Peyer's patch (tissue), 4 donors: ENCODE measurements around the gene TRIM75. TPM values are rescaled to one million over a fixed set of nuclear protein-coding genes. Genes with fewer than 3 reads are reported as not detected.

Experiments used
- DNase-seq, 3 donors: peaks; one replicate each; pipeline ENCODE4 v3.0.0-alpha.2; 2017 to 2019
- H3K27ac ChIP-seq, 4 donors: fragments of 200-600 bp; sonication (generic); one replicate each; pipeline ENCODE4 v1.5.1; 2016 to 2019
- H3K27me3 ChIP-seq, 2 donors: fragments of 200-600 bp; sonication (generic); one replicate each; pipeline ENCODE4 v1.5.1; 2019
- H3K36me3 ChIP-seq, 3 donors: fragments of 200-600 bp; sonication (generic); one replicate each; pipeline ENCODE4 v1.5.1; 2016 to 2019
- H3K4me1 ChIP-seq, 4 donors: fragments of 200-600 bp; sonication (generic); one replicate each; pipeline ENCODE4 v1.5.1; 2016 to 2019
- H3K4me3 ChIP-seq, 4 donors: fragments of 200-600 bp; sonication (generic); 1 replicate in 3 of 4; 2 replicates in 1 of 4; pipeline ENCODE4 v1.5.1; 2016 to 2019; ENCODE audit warnings: mild to moderate bottlenecking in 1 of 4
- H3K9me3 ChIP-seq, 4 donors: fragments of 200-600 bp; sonication (generic); one replicate each; pipeline ENCODE4 v1.5.1; 2016 to 2019; ENCODE audit warnings: mild to moderate bottlenecking in 1 of 4
- CTCF ChIP-seq, 6 experiments: fragments of 450-650 bp in 4 of 6; fragments of 200-600 bp in 2 of 6; sonication (generic) in 1 of 6; IDR thresholded peaks; one replicate each; pipeline ENCODE4 v1.5.1; 2017 to 2019; ENCODE audit warnings: antibody characterized with exemption in 6 of 6, mild to moderate bottlenecking in 3 of 6, moderate library complexity in 1 of 6
- POLR2A ChIP-seq, 2 donors: fragments of 450-650 bp; IDR thresholded peaks; one replicate each; pipeline ENCODE4 v1.5.1; 2017; ENCODE audit warnings: antibody characterized with exemption in 2 of 2, mild to moderate bottlenecking in 2 of 2, moderate library complexity in 2 of 2
- small RNA-seq, 2 donors: library from RNA; depleted of rRNA; stranded (forward); fragments of <200 nt; gene quantifications; one replicate each; pipeline ENCODE3, GENCODE V24; 2016
- total RNA-seq, 4 donors: library from RNA; depleted of rRNA; stranded (reverse); fragments of >200 nt; gene quantifications; one replicate each; pipeline ENCODE4 v1.1.0, GENCODE V29; 2016

TRIM75 gene
- total RNA-seq, 4 donors from 2014 or later = not detected

DNA sequence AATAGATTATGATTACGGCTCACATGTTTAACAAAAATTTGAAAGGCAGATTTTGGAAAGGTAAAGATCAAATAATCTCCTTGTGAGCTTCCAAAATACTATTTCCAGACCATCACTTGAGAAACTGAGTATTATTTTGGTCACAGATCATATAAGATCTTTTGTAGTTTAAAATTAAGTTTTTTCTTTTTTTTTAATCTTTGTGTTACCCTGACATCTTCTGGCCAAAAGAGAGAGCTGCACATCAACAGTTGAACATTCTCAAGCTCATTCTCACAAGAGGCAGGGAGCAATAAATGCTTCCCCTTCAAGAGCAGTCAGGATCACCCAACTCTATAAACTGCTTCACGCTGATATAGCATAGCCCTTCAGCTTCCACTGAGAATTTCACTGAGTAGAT, 43.1 kb downstream of the TRIM75 start:
- H3K4me1 ChIP-seq = no peaks in the 10 kb centered on the region
- no peak overlapping the region for H3K27ac ChIP-seq
- H3K4me3 ChIP-seq = no peak overlapping the region
- TF ChIP-seq POLR2A (IDR thresholded peaks at IDR 0.05) = no peak
- peak in 4 of 6 experiments; percentile 16 to 50 (median 34) for TF ChIP-seq CTCF (IDR thresholded peaks at IDR 0.05)
- H3K9me3 ChIP-seq = no peaks in the 10 kb centered on the region
- DNase-seq = no peak
- no peaks in the 10 kb centered on the region for H3K27me3 ChIP-seq
- peaks cover 0 to 50% (median 0%) of the 10 kb centered on the region in 3 donors for H3K36me3 ChIP-seq

GRCh38 chr4:165101641-165102040, 48.0 kb downstream of the TRIM75 start:
- H3K27ac ChIP-seq = no peak overlapping the region
- H3K36me3 ChIP-seq = peaks cover 0 to 51% (median 0%) of the 10 kb centered on the region in 3 donors
- H3K4me1 ChIP-seq = no peaks in the 10 kb centered on the region
- no peak for DNase-seq
- H3K27me3 ChIP-seq = no peaks in the 10 kb centered on the region
- no peak overlapping the region for H3K4me3 ChIP-seq
- TF ChIP-seq CTCF (IDR thresholded peaks at IDR 0.05) (no peak), POLR2A (IDR thresholded peaks at IDR 0.05) (no peak)
- no peaks in the 10 kb centered on the region for H3K9me3 ChIP-seq

DNA sequence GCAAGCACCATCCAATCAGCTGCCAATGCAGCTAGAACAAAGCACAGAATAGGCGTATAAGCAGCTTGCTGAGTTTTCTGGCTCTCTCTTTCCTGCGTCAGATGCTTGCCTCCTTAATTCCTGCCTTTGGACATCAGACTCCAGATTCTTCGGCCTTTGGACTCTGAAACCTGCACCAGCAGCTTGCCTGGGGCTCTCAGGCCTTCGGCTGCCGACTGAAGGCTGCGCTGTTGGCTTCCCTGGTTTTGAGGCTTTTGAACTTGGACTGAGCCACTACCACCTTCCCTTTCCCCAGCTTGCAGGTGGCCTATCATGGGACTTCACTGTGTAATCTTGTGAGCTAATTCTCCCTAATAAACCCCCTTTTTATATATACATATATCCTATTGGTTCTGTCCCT, 52.9 kb downstream of the TRIM75 start:
- Histone ChIP-seq H3K9me3 (no peaks in the 10 kb centered on the region), H3K4me1 (no peaks in the 10 kb centered on the region), H3K27ac (no peak overlapping the region), H3K4me3 (no peak overlapping the region), H3K27me3 (no peaks in the 10 kb centered on the region), H3K36me3 (peaks cover 0 to 16% (median 0%) of the 10 kb centered on the region in 3 donors)
- TF ChIP-seq CTCF (IDR thresholded peaks at IDR 0.05) (no peak), POLR2A (IDR thresholded peaks at IDR 0.05) (no peak)
- DNase-seq = no peak

Small RNA genes within 50 kb of the gene (small RNA-seq; reads per million reads assigned to genes)
- gene AC106872.12 = 0 reads per million in 2 donors

Other genes with a start within 250 kb of the TRIM75 start
- gene APELA, start 176.7 kb upstream of the TRIM75 start, total RNA-seq = not detected
- 1 to 10 TPM in 1 of 4 donors, under 1 TPM in 1, not detected in 2; 0.53 to 1.7 TPM for gene TRIM61, start 76.2 kb upstream of the TRIM75 start, total RNA-seq
- not detected for gene TRIM60, start 21.9 kb upstream of the TRIM75 start, total RNA-seq
- 10 to 100 TPM in 3 of 4 donors, 1 to 10 TPM in 1; 6.2 to 13.5 (median 13.3) TPM for gene TMEM192, start 59.0 kb downstream of the TRIM75 start, total RNA-seq
- 10 to 100 TPM in 2 of 4 donors, 1 to 10 TPM in 2; 6.1 to 26.4 (median 10.6) TPM for gene KLHL2, start 153.7 kb downstream of the TRIM75 start, total RNA-seq